Midbrain (tissue), 1 donor: ENCODE data around the gene TCTA.
"Not testable (repeated sequence)": the region's sequence is repeated elsewhere in the genome, so short reads cannot be mapped to it uniquely, and the experiment has no call there.

Source experiments
- DNase-seq: peaks from one replicate; lab custom pipeline; 2025; lab: John Stamatoyannopoulos, UW

Gene TCTA

GRCh38 chr3:49411968-49412631 lies at the start of gene TCTA, which contains the start of gene RHOA:
Gene TCTA (plus strand): TSS chr3:49412423. CDS start chr3:49412427, 4 bp downstream.
Gene RHOA (minus strand): TSS chr3:49411976. CDS start chr3:49375589, 36,387 bp downstream.
- DNase-seq, result peak; percentile 99

GRCh38 chr3:49362561-49362960 lies 49.7 kb upstream of the TCTA start:
- DNase-seq, result no peak

- no peak for DNase-seq
Observed at GRCh38 chr3:49370585-49371290, 41.5 kb upstream of the TCTA start.

GRCh38 chr3:49371946-49372345 lies 40.3 kb upstream of the TCTA start:
- DNase-seq, result no peak

- DNase-seq, result no peak
Observed at GRCh38 chr3:49377483-49377882, 34.7 kb upstream of the TCTA start.

- no peak for DNase-seq
Observed at GRCh38 chr3:49378249-49378895, 33.9 kb upstream of the TCTA start.

- no peak for DNase-seq
Observed at GRCh38 chr3:49383387-49383786, 28.8 kb upstream of the TCTA start.

- no peak for DNase-seq
Observed at GRCh38 chr3:49385617-49386016, 26.6 kb upstream of the TCTA start.

GRCh38 chr3:49386056-49386756 lies 26.0 kb upstream of the TCTA start:
- no peak for DNase-seq

- DNase-seq, result no peak
Observed at GRCh38 chr3:49387721-49388120, 24.5 kb upstream of the TCTA start.

- no peak for DNase-seq
Observed at GRCh38 chr3:49388289-49388820, 23.9 kb upstream of the TCTA start.

GRCh38 chr3:49389297-49389696 lies 22.9 kb upstream of the TCTA start:
- no peak for DNase-seq

GRCh38 chr3:49391310-49391709 lies 20.9 kb upstream of the TCTA start:
- DNase-seq, result not testable (repeated sequence)

GRCh38 chr3:49397470-49397869 lies 14.8 kb upstream of the TCTA start:
- DNase-seq, result no peak

- no peak for DNase-seq
Observed at GRCh38 chr3:49399461-49399860, 12.8 kb upstream of the TCTA start.

GRCh38 chr3:49401766-49402165 lies 10.5 kb upstream of the TCTA start:
- DNase-seq, result no peak

- no peak for DNase-seq
Observed at GRCh38 chr3:49403891-49404290, 8.3 kb upstream of the TCTA start.

GRCh38 chr3:49405570-49405969 lies 6.7 kb upstream of the TCTA start:
- not testable (repeated sequence) for DNase-seq

GRCh38 chr3:49406571-49407565 lies 5.4 kb upstream of the TCTA start:
- DNase-seq, result no peak

GRCh38 chr3:49410066-49410845 lies 2.0 kb upstream of the TCTA start:
- no peak for DNase-seq
